KG1 (cell line): ENCODE data around the gene FAM163A.

Source experiments
- DNase-seq: peaks from one replicate; lab custom pipeline; 2025; lab: John Stamatoyannopoulos, UW

The FAM163A gene

GRCh38 chr1:179753061-179753460 lies 10.0 kb downstream of the FAM163A start:
- no peak for DNase-seq

DNA sequence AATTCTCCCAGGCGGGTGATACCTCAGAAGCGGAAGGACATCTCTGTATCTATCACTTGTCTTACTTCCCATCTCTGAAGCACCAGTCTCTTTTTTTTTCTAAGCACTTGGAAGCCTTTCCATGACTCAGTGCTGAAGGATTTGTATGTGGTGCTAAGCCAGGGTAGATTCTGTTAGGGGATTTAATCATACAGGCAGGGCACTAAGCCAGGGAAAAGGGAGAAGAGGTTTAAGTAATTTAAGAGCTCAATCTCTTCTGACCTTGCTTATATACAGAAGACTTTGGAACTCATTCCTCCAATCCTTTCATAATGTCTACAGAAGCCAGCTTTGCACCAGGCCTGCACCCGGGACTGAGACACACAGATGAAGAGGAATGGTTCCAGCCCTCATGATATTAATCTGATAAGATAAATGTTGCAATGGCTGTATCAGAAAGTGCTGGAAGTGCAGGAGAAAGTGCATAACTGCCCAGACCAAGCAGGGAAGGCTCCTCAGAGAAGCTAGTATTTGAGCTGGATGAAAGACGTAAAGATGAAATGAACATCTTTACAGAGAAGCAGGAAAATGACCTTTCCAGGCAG lies 11.0 kb downstream of the FAM163A start:
- no peak for DNase-seq

- no peak for DNase-seq
Observed at GRCh38 chr1:179757933-179758332, 14.8 kb downstream of the FAM163A start.

DNA sequence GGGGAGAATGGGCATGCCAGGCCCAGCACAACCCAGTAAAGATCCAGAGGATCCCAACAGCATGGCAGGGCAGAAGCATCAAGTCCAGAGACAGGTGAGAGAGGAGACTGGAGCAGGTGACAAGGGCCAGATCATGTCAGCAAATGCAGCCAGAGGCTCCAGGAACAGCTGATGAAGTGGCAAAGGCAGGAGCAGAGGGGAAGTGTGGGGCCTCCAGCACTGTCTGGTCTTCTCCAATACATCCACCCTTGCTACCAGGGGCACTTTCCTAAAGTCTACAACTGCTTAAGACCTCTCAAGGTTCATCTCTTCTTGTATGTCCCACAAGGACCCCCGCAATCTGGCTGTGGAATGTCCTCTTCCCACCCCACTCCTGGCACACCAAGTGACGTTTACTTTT lies 17.4 kb downstream of the FAM163A start:
- no peak for DNase-seq

DNA sequence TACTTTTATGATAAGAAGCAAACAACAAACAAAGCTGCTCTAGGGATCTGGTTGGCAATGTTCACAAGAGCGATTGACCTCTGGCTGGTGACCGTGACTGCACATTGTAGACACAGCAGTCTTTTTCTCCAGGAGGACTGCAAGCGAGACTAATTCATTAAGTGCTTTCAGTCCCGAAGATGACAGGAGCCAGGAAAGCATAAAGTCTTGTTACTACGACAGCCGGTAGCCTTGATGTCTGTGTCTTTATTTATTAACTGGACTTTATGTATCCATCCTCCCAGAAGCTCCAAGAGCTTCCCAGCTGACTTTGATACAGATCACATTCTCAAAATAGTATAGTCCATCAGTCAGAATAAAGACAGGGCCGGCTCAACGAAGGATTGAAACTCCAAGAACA lies 18.2 kb downstream of the FAM163A start:
- no peak for DNase-seq

DNA sequence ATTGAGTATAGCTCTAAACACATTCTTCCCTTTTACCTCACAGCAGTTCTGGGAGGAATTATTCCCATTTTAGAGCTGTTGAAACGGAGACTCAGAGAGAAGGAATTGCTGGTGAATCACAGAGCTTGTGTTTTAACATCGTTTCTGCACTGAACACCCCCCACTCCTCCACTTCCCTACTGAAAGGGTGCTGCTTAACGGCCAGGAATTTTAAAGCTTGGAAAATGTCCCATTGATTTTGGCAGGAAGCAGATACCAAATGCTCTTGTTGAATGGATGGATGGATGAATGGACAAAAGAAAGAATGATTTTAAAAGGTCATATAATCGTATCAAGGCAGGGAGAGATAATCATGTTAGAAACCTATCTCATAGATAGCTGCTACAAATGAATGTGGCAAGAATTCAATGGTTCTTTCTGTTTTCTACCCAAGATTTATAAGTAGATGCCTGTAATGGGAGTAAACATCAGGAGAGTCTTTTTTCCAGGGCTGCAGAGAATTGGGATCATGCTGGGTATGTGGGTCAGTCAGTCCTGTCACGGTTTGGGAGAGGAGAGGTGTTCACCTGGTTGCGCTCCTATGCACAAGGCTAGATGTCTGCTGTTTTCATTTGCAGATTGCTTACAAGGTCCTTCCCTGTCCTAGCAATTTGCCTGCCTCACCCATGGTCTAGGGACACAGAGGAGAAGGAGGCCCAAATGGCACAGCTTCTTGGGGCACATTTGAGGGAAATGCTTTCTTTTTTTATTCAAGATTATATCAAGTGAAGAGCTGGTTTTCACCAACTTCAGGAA lies 19.0 kb downstream of the FAM163A start:
- no peak for DNase-seq

DNA sequence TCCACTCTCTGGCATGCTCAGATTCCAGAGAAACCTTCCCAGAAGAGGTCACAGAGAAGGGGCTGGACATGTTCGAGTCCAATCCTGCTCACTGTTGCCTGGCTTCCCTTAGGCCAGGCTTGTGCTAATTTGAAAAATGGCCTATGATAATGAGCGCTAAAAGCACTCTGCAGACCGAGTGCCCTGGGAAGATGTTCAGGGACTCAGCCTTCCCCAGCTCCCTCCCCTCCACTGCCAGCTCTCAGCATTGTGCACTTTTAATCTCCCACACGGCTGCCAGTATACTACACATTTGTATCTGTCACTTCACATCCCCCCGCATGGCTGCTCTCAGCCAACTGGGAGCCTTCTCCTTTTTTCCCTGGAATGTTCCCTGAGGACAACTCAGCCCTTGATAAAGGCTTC lies 24.1 kb downstream of the FAM163A start:
- DNase-seq = no peak

GRCh38 chr1:179767996-179768395 lies 24.9 kb downstream of the FAM163A start:
- DNase-seq = no peak

DNA sequence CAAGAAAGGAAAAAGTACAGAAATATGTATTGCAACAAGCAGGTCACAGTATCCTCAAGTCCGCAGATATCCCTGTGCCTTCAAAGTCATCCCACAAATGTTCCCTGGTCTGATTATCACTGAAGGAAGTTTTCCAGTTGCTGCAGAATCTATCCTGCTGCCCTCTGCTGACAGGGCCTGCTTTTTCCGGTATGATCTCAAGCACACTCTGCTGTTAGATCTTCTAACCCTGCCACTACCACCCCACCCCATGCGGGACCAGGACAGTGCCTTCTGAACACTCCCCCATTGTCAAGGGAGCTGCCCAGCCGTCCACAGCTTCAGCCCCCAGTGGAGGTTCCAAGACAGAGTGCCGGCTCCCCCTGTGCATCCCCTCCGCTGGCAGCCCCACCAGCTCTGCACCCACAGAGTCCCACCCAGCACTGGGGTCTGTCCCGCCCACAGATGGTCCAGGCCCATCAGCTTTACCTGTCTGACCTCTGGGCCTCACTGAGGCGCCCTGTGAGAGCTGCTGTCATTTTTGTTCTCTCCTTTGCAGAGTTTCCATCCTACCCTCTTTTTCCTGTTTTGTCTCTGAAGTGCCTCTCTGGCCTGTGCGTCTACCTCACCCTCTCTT lies 27.9 kb downstream of the FAM163A start:
- DNase-seq = no peak

- DNase-seq = no peak
Observed at GRCh38 chr1:179773264-179773663, 30.2 kb downstream of the FAM163A start.

DNA sequence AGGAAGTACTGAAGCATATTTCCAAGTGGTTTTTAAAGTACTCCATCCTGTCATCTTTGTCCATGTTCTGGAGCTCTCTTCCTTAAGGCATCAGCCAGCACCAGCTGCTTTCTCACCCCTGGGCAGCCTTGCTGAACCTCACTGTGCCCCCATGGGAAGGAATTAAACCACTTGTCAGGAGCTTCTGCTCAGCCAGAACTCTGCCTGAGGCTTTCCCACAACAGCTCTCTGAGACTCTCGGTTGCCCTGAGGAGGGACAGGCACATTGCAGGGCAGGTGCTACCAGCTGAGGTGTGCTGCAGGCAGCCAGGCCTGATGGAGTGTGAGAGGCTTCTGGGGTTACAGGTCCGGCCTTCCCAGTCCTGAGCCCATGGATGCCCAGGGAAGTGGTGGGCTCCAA lies 30.9 kb downstream of the FAM163A start:
- DNase-seq = no peak

GRCh38 chr1:179774566-179774965 lies 31.5 kb downstream of the FAM163A start:
- no peak for DNase-seq

DNA sequence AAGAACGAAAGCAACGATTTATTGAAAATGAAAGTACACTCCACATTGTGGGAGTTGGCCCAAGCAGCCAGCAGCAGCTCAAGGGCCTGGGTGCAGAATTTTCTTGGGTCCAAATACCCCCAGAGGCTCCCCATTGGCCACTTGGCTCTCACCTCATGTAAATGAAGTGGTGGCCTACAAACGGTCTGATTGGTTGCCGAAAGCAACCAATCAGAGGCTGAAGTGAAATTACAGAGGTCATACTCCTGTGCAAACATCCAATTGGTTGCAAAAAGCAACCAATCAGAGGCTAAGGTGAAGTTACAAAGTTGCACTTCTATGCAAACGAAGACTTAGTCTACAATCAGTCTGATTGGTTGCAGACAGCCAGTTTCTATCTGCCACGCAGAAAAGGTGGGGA lies 31.9 kb downstream of the FAM163A start:
- no peak for DNase-seq

GRCh38 chr1:179776831-179777230 lies 33.7 kb downstream of the FAM163A start:
- no peak for DNase-seq

GRCh38 chr1:179777731-179778130 lies 34.6 kb downstream of the FAM163A start:
- DNase-seq = no peak

- no peak for DNase-seq
Observed at GRCh38 chr1:179779645-179780272, 36.7 kb downstream of the FAM163A start.

DNA sequence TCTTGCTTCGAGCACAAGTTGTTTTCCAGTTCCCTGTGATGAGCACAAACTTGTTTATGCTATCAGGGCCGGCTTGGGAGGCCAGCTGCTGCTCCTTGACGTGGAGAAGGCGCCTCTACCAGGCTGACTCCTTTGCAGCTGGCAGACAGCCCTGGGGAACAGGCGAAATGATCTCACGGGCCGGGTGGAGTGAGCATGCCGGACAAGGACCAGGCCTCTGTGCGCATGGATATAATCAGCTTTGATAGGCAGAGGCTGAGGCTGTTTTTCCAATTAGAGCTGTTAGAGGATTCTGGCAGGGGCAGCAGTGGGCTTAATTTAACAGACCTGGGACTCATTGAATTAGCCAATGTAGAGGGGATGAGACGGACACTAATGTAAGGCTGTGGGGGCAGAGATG lies 38.9 kb downstream of the FAM163A start:
- DNase-seq = no peak

GRCh38 chr1:179785031-179785431 lies 41.9 kb downstream of the FAM163A start:
- DNase-seq = no peak

- DNase-seq = no peak
Observed at GRCh38 chr1:179785728-179786127, 42.6 kb downstream of the FAM163A start.

- DNase-seq = no peak
Observed at GRCh38 chr1:179786815-179787685, 44.0 kb downstream of the FAM163A start.

DNA sequence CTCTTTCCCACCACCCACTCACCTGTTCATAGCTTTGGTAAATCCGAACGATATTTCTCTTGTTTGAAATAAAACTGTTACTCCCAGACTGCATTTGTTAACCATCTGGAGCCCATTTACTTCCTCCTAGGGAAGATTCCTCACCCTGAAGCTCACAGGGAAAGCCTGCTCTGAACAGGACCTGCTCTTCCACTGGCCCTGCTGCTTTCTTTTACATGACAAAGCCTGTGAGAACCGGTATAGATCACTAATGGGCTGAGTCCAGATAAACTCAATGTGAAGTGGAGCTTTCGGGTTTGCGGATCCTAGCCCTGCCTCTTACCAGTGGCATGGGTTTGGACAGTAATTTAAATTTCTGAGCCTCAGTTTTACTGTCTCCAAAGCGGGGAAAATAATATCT lies 45.2 kb downstream of the FAM163A start:
- DNase-seq = no peak

- no peak for DNase-seq
Observed at GRCh38 chr1:179793281-179793680, 50.2 kb downstream of the FAM163A start.
